NCI-H1105 treated with DMSO at 0.1 percent for 48 hours (cell line): Measurements from ENCODE around the gene DYRK3.

Source experiments
- DNase-seq: peaks from one replicate; lab custom pipeline; 2025; lab: John Stamatoyannopoulos, UW

DYRK3 gene

GRCh38 chr1:206684003-206684402, 48.7 kb downstream of the DYRK3 start:
- DNase-seq, result no peak

- peak; percentile 59 for DNase-seq
Observed at GRCh38 chr1:206684478-206685333, 49.4 kb downstream of the DYRK3 start, which contains the start of gene MAPKAPK2. Gene MAPKAPK2 (plus strand): TSS chr1:206684905. CDS start chr1:206685230, 325 bp downstream.

GRCh38 chr1:206685334-206685768, 50.0 kb downstream of the DYRK3 start:
- peak; percentile 20 for DNase-seq

GRCh38 chr1:206685769-206686477, 50.6 kb downstream of the DYRK3 start:
- peak; percentile 28 for DNase-seq

- no peak for DNase-seq
Observed at GRCh38 chr1:206686478-206687249, 51.3 kb downstream of the DYRK3 start.

GRCh38 chr1:206687251-206687914, 52.0 kb downstream of the DYRK3 start:
- no peak for DNase-seq

GRCh38 chr1:206687915-206688442, 52.6 kb downstream of the DYRK3 start:
- no peak for DNase-seq

GRCh38 chr1:206690516-206690915, 55.2 kb downstream of the DYRK3 start:
- DNase-seq, result no peak

GRCh38 chr1:206691604-206692003, 56.3 kb downstream of the DYRK3 start:
- no peak for DNase-seq

GRCh38 chr1:206693029-206693428, 57.7 kb downstream of the DYRK3 start:
- no peak for DNase-seq

- DNase-seq, result no peak
Observed at GRCh38 chr1:206693592-206693991, 58.3 kb downstream of the DYRK3 start.

GRCh38 chr1:206694171-206695124, 59.1 kb downstream of the DYRK3 start:
- DNase-seq, result no peak

GRCh38 chr1:206695733-206696132, 60.4 kb downstream of the DYRK3 start:
- DNase-seq, result no peak

GRCh38 chr1:206696812-206697585, 61.7 kb downstream of the DYRK3 start:
- DNase-seq, result no peak

- no peak for DNase-seq
Observed at GRCh38 chr1:206698011-206698410, 62.7 kb downstream of the DYRK3 start.
